Measurements from ENCODE around the gene TDG.
A peak's percentile ranks its signal among the peaks of the same experiment; 100 is the strongest.
"Not testable (repeated sequence)": the region's sequence is repeated elsewhere in the genome, so short reads cannot be mapped to it uniquely, and the experiment has no call there.

TDG gene

GRCh38 chr12:103960616-103961227, 5.0 kb upstream of the TDG start:
- no peak for DNase-seq

GRCh38 chr12:103962493-103962892, 3.2 kb upstream of the TDG start:
- DNase-seq = no peak

- DNase-seq = no peak
Observed at GRCh38 chr12:103964805-103965204, 867 bp upstream of the TDG start.

- no peak for DNase-seq
Observed at GRCh38 chr12:103965255-103965589, 450 bp upstream of the TDG start.

- no peak for DNase-seq
Observed at GRCh38 chr12:103966736-103967135, 1.1 kb downstream of the TDG start.

GRCh38 chr12:103969391-103969790, 3.7 kb downstream of the TDG start:
- DNase-seq = no peak

GRCh38 chr12:103973909-103974308, 8.2 kb downstream of the TDG start:
- no peak for DNase-seq

GRCh38 chr12:103975368-103975767, 9.7 kb downstream of the TDG start:
- DNase-seq = no peak

- no peak for DNase-seq
Observed at GRCh38 chr12:103978384-103978982, 12.8 kb downstream of the TDG start.

GRCh38 chr12:103986829-103987228, 21.2 kb downstream of the TDG start:
- no peak for DNase-seq

GRCh38 chr12:103994235-103994634, 28.6 kb downstream of the TDG start:
- DNase-seq = peak in 1 of 2 experiments; percentile 43

- DNase-seq = no peak
Observed at GRCh38 chr12:103996595-103996994, 30.9 kb downstream of the TDG start.

- no peak for DNase-seq
Observed at GRCh38 chr12:103997286-103997900, 31.7 kb downstream of the TDG start.

- no peak for DNase-seq
Observed at GRCh38 chr12:103998976-103999375, 33.3 kb downstream of the TDG start.

- DNase-seq = no peak
Observed at GRCh38 chr12:104000807-104001434, 35.2 kb downstream of the TDG start.

GRCh38 chr12:104002686-104003085, 37.0 kb downstream of the TDG start:
- DNase-seq = no peak

GRCh38 chr12:104003596-104003995, 37.9 kb downstream of the TDG start:
- DNase-seq = no peak

GRCh38 chr12:104006929-104007328, 41.3 kb downstream of the TDG start:
- no peak for DNase-seq

- no peak for DNase-seq
Observed at GRCh38 chr12:104010121-104010520, 44.4 kb downstream of the TDG start.

GRCh38 chr12:104010606-104011169, 45.0 kb downstream of the TDG start:
- no peak for DNase-seq

- no peak for DNase-seq
Observed at GRCh38 chr12:104011253-104011652, 45.6 kb downstream of the TDG start.

- no peak for DNase-seq
Observed at GRCh38 chr12:104012331-104012730, 46.7 kb downstream of the TDG start.

GRCh38 chr12:104021862-104022261, 56.2 kb downstream of the TDG start:
- DNase-seq = not testable (repeated sequence)

GRCh38 chr12:104022786-104023185, 57.1 kb downstream of the TDG start:
- DNase-seq = no peak
